ENCODE measurements around the gene SAPCD2.

Gene SAPCD2

GRCh38 chr9:137058521-137059234, 11.7 kb downstream of the SAPCD2 start:
- DNase-seq (ENCODE audit: low read depth): no peak
- H3K4me3 ChIP-seq (ENCODE audit: low read depth, low read length): no peak overlapping the region
- in situ Hi-C loops (cut with HindIII; ENCODE audit: low sequenced_read_pairs): no loop called here
- TF ChIP-seq CTCF (IDR thresholded peaks at IDR 0.05; ENCODE audit: low read depth, low read length, missing control alignments): no peak

- no peak for DNase-seq (ENCODE audit: low read depth)
- no peak overlapping the region for H3K4me3 ChIP-seq (ENCODE audit: low read depth, low read length)
- in situ Hi-C loops (cut with HindIII; ENCODE audit: low sequenced_read_pairs): no loop called here
- TF ChIP-seq CTCF (IDR thresholded peaks at IDR 0.05; ENCODE audit: low read depth, low read length, missing control alignments): no peak
These were observed 12.8 kb downstream of the SAPCD2 start for GRCh38 chr9:137057545-137057944.

GRCh38 chr9:137056739-137057415, 13.5 kb downstream of the SAPCD2 start:
- no peak for TF ChIP-seq CTCF (IDR thresholded peaks at IDR 0.05; ENCODE audit: low read depth, low read length, missing control alignments)
- no peak overlapping the region for H3K4me3 ChIP-seq (ENCODE audit: low read depth, low read length)
- no peak for DNase-seq (ENCODE audit: low read depth)
- in situ Hi-C loops (cut with HindIII; ENCODE audit: low sequenced_read_pairs): no loop called here

GRCh38 chr9:137055385-137056364, 14.7 kb downstream of the SAPCD2 start:
- DNase-seq (ENCODE audit: low read depth): peak; percentile 80
- in situ Hi-C loops (cut with HindIII; ENCODE audit: low sequenced_read_pairs): no loop called here
- H3K4me3 ChIP-seq (ENCODE audit: low read depth, low read length): no peak overlapping the region
- TF ChIP-seq CTCF (IDR thresholded peaks at IDR 0.05; ENCODE audit: low read depth, low read length, missing control alignments): no peak

- TF ChIP-seq CTCF (IDR thresholded peaks at IDR 0.05; ENCODE audit: low read depth, low read length, missing control alignments): no peak
- no peak overlapping the region for H3K4me3 ChIP-seq (ENCODE audit: low read depth, low read length)
- no peak for DNase-seq (ENCODE audit: low read depth)
- in situ Hi-C loops (cut with HindIII; ENCODE audit: low sequenced_read_pairs): no loop called here
These were observed 15.4 kb downstream of the SAPCD2 start for GRCh38 chr9:137054932-137055384.

Measured in astrocyte of the cerebellum (primary cell).